GM12872 (cell line): ENCODE results near the gene DOCK4.

ENCODE experiments used
- TF ChIP-seq, protein P1 (sequence below): IDR thresholded peaks from 3 replicates; pipeline ENCODE4 v1.5.1; 2011; ENCODE audit warnings: low read depth, mild to moderate bottlenecking, low read length, moderate library complexity; ENCODE audit not compliant: insufficient read depth

DOCK4 gene

GRCh38 chr7:112074464-112074863, 131.7 kb downstream of the DOCK4 start:
- TF ChIP-seq, protein P1, sequence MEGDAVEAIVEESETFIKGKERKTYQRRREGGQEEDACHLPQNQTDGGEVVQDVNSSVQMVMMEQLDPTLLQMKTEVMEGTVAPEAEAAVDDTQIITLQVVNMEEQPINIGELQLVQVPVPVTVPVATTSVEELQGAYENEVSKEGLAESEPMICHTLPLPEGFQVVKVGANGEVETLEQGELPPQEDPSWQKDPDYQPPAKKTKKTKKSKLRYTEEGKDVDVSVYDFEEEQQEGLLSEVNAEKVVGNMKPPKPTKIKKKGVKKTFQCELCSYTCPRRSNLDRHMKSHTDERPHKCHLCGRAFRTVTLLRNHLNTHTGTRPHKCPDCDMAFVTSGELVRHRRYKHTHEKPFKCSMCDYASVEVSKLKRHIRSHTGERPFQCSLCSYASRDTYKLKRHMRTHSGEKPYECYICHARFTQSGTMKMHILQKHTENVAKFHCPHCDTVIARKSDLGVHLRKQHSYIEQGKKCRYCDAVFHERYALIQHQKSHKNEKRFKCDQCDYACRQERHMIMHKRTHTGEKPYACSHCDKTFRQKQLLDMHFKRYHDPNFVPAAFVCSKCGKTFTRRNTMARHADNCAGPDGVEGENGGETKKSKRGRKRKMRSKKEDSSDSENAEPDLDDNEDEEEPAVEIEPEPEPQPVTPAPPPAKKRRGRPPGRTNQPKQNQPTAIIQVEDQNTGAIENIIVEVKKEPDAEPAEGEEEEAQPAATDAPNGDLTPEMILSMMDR: no peak

GRCh38 chr7:112073530-112073929, 132.7 kb downstream of the DOCK4 start:
- TF ChIP-seq, protein P1: no peak

- TF ChIP-seq, protein P1: no peak
These were observed 133.5 kb downstream of the DOCK4 start for GRCh38 chr7:112072541-112073245.

- TF ChIP-seq, protein P1: no peak
These were observed 134.3 kb downstream of the DOCK4 start for GRCh38 chr7:112071856-112072255.

DNA sequence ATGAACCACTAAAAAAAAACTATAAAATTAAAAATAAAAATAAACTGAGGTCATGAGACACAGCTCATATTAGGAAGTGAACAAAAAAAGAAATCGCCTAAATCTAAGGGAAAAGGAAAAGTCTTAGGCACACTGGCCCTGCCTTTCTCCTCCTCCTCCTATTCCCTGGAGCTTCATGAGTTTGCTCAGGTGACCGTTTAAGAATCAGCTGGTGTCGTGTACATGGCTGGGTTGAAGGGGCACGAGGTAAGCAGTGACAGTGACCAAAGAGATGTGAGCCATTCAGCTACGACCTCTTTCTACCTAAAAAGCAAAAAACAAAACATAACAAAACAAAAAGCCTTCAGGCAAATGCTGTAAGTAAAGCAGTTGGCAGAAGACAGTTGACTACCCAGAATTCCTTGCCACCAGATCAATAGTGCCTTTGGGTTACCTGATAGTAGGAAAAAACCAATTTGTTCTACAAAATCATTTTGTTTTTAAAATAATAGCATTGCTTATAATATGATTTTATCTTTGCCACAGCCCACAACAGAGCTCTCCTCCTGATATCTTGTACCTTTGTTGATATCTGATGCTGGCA, 135.4 kb downstream of the DOCK4 start:
- TF ChIP-seq, protein P1: no peak

DNA sequence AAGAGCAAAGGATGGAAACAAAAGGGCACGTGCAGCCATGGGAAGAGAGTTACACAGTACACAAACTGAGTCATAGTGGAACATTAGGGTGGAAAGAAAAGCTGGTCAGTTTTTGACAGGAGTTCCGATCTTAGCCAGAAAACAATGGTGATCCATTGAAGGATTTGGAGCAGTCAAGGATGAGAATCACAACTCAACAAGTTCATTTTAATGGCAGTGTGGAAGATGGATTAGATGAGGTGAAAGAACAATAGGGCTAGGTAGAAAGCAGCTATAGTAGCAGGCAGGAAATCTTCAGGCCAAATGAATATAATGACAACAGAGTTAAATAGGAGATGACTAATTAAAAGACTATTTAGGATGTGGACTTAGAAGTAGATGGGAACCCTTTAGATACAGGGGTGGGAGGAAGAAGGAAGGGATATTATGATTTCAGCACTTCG, 136.3 kb downstream of the DOCK4 start:
- TF ChIP-seq, protein P1: no peak

GRCh38 chr7:112068967-112069366, 137.2 kb downstream of the DOCK4 start:
- TF ChIP-seq, protein P1: no peak
